Activated CD4-positive, alpha-beta T cell treated with anti-CD3 and anti-CD28 coated beads, Interleukin-2, Interleukin-6, amounts not matched to agents 100 ng/mL and 50 ng/mL, durations not matched to agents 16 hours and 8 hours (primary cell): ENCODE measurements around the gene WDFY4.

ENCODE experiments used
- DNase-seq: peaks from one replicate; pipeline ENCODE4 v3.0.0-alpha.2; 2020

Gene WDFY4

DNA sequence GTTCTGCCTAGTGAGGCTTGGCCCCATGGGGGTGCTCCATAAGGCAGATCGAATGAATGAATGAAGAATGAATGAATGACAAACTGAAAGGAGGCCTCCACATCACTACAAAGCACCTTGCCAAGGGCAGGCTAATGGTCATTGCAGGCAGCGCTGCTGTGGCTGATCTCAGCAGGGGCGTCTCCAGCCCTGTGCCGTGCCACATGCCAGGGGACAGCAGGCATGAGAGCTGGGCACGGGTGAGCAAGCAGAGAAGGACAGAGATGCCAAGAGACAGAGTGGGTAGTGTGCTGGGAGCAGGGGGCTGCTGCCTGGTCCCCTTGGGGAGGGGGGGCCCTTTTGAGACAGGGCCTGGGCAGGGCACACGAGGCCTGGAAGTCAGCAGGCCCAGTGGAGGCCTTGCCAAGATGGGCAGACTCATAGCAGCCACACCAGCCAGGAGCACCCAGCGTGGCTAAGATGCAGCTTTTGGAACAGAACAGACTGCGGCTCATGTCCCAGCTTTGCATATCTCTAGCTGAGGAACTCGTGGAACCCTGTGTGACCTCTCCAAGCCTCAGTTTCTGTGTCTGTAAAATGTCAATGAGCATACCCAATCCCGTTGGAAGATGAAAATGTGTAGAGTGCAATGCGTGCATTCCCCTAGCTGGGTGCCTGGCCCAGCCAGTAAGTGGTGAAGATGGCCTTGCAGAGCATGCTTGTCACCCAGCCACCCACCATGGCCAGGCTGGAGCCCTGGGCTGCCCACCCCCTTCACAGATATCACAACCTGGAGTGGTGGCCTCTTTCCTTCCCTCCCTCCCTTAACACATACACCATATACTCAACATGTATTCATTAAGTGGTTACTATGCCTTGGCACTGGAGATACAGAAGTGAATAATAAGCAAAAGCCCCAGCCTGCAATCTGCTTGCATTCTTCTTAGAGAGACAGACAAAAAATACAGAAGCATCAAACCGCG lies 316.0 kb downstream of the WDFY4 start:
- no peak for DNase-seq

DNA sequence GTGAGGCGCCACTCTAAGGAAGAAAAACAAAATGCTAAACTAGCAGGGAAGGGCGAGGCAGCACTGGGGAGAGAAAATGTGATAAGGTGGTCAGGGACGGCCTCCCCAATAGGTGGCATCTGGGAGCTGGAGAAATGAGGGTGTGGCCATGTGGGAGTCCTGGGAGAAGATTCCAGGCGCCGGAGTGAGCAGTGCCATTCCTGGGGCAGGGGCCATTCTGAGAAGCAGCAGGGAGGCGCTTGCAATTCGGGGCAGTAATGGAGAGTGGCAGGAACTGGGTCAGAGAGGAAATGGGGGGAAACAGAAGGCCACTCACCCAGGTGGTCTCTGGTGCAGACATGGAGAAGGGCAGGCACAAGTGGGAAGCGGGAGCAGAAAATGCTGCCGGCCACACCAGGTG lies 316.7 kb downstream of the WDFY4 start:
- DNase-seq: no peak

GRCh38 chr10:49001870-49002672 lies 317.4 kb downstream of the WDFY4 start:
- DNase-seq: no peak

- no peak for DNase-seq
Observed at GRCh38 chr10:49005270-49005669, 320.6 kb downstream of the WDFY4 start.

GRCh38 chr10:49007129-49007528 lies 322.5 kb downstream of the WDFY4 start:
- DNase-seq: no peak

GRCh38 chr10:49008091-49008490 lies 323.4 kb downstream of the WDFY4 start:
- no peak for DNase-seq

GRCh38 chr10:49008505-49009198 lies 324.0 kb downstream of the WDFY4 start:
- DNase-seq: no peak

DNA sequence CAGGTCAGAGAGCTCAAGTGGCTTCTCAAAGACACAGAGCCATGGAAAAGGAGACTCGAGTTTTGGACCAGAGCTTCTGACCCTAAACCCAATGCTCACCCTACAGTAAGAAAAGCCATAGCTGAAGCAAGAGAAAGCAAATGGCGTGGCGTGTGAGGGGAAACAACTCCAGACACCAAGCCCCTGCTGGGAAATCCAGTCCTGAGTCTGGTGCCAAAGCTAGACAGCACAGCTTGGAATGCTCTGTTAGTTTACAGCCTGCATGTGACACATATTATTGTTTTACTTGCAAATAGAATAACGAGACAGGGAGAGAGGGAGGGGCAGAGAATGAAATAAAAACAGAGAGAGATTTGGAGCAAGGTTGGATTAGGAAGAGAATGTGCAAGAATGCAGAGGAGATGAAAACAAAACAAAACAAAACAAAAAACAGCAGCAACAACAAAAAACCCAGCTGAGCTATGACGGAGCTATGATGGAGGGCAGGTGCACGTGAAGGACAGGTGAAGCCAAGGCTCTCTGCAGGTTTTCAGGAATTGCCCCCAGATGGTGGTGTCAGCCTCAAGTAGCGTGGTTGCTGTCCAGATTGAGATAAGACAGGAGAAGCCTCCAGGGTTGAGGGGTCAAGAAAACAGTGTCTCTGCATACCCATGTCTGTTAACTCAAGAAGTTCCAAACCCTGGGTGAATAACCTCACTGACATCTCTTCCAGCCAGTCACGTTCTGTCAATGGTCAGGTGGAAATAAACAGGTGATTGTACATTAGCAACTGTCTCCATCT lies 324.7 kb downstream of the WDFY4 start:
- no peak for DNase-seq

GRCh38 chr10:49010295-49010694 lies 325.6 kb downstream of the WDFY4 start:
- no peak for DNase-seq

DNA sequence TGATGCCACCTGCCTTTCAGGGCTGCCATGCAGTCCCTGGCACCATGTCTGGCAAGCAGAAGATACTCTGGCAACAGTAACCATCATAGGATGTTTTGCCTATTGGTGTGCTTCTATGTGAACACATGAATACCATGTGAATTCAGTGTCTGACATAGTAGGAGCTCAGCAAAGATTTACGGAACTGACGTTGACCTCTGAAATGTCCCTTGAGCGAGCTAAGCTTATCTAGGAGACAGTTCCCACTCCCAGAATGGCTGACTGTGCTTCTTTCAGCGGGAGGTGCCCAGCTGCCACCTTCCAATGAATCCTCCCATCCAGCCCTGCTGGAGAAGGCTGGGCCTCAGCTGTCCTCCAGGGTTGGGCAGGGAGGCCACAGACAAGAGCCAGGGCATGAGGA lies 326.2 kb downstream of the WDFY4 start:
- DNase-seq: no peak

GRCh38 chr10:49011756-49012155 lies 327.1 kb downstream of the WDFY4 start:
- no peak for DNase-seq

- no peak for DNase-seq
Observed at GRCh38 chr10:49012603-49013002, 327.9 kb downstream of the WDFY4 start.

DNA sequence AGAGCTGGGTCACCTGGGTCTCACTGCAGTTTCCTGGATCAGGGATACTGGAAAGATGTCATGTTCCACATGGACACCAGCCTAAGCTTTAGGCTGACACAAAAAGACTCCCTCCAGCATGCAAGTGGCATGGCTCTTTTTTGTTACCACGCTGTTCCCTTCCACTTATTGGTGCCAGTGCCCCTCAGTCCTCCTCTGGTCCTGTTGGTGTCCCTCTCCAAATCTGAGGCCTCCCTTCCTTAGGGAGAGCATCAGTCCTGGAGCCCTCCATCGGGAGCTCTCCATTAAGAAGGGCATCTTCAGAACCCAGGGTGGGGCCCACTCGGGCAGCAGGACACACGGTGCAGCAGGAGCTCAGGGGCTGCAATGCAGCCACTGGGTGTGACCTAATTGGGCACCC lies 331.0 kb downstream of the WDFY4 start:
- no peak for DNase-seq

GRCh38 chr10:49021685-49022084 lies 337.0 kb downstream of the WDFY4 start:
- DNase-seq: no peak

DNA sequence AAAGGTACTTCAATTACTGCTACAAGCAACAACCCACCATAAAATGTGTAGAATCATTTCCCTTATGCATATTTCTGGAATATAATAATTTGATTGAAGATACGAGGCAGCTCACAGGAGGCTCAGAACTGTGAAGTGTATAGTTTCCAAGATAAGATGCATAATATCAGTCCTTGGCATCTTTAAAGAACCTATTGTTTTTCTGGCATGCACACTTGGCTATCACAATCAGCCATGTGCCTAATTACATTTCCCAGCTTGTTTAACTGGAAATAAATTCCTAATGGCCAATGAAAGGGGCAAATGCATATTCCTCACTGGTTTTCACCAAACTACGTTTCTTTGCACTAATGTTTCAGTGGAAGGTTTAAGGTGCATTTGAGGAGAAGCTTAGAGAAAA lies 338.4 kb downstream of the WDFY4 start:
- DNase-seq: no peak

GRCh38 chr10:49023752-49024151 lies 339.1 kb downstream of the WDFY4 start:
- no peak for DNase-seq

DNA sequence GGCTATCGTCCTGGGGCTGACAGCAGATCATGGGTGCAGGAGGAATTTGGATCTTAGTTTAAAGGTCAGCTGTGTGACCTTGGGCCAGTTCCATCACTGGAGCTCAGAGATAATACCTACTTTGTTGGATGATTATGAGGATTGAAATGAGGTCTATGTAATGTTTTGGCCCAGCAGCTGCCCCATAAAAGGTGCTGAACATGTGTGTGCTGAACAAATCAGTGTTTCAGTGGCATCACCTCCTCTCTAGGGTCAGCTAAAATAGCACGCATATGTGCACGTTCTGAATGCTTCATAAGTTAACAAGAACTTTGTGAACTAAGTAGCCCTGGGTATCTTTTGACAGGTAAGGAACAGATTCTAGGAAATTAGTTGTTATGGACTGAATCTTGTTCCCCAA lies 339.8 kb downstream of the WDFY4 start:
- no peak for DNase-seq

- DNase-seq: no peak
Observed at GRCh38 chr10:49025347-49025983, 340.8 kb downstream of the WDFY4 start.

- DNase-seq: no peak
Observed at GRCh38 chr10:49028639-49029038, 344.0 kb downstream of the WDFY4 start.

- no peak for DNase-seq
Observed at GRCh38 chr10:49029666-49030065, 345.0 kb downstream of the WDFY4 start.
